ENCODE data around the gene MAPK12. TPM values are rescaled to one million over a fixed set of nuclear protein-coding genes. Genes with fewer than 3 reads are reported as not detected.

MAPK12 gene
- total and polyA plus RNA-seq, 10 of the 15 experiments (the other 5 are each of a cell fraction or from before 2014, with no cell fraction given) = 1.1 to 38.9 (median 16.3) TPM

GRCh38 chr22:50244420-50245213, 16.9 kb downstream of the MAPK12 start, which contains the start of gene TUBGCP6 (continued):
- TF ChIP-seq ATF2 (IDR thresholded peaks at IDR 0.05; ENCODE audit: low read length) (no peak), SIX5 (IDR thresholded peaks at IDR 0.05; ENCODE audit: low read depth, low read length, severe bottlenecking) (peak; percentile 69), HDAC2 (IDR thresholded peaks at IDR 0.05) (no peak), ETV6 (conservative IDR thresholded peaks at IDR 0.05 in 1 of 2, IDR thresholded peaks at IDR 0.05 in 1 of 2; ENCODE audit: borderline replicate concordance in 1 of 2, low read depth in 1 of 2) (no peak), SIN3A (IDR thresholded peaks at IDR 0.05; ENCODE audit: low read depth, low read length) (peak; percentile 91), ASH2L (IDR thresholded peaks at IDR 0.05; ENCODE audit: borderline replicate concordance, low read depth) (no peak), ATF7 (IDR thresholded peaks at IDR 0.05; ENCODE audit: low read depth) (no peak; the same call in 1 of the 2 replicates), ZNF622 (IDR thresholded peaks at IDR 0.05) (no peak), JUND (IDR thresholded peaks at IDR 0.05; ENCODE audit: low read depth, low read length) (no peak), SREBF1 (IDR thresholded peaks at IDR 0.05; ENCODE audit: low read length) (no peak), MTA2 (IDR thresholded peaks at IDR 0.05; ENCODE audit: low read depth) (no peak), YY1 (IDR thresholded peaks at IDR 0.05; ENCODE audit: low read depth, low read length) (no peak; the same call in 1 of the 2 replicates), NR2F1 (conservative IDR thresholded peaks at IDR 0.05) (peak; percentile 35; the same call in 1 of the 2 replicates), RBBP5 (conservative IDR thresholded peaks at IDR 0.05) (no peak), YBX1 (IDR thresholded peaks at IDR 0.05) (no peak), ZNF274 (IDR thresholded peaks at IDR 0.05; ENCODE audit: insufficient read depth, insufficient read length) (no peak), CHD4 (IDR thresholded peaks at IDR 0.05) (no peak), NFIC (IDR thresholded peaks at IDR 0.05; ENCODE audit: low read depth, low read length) (no peak), RELB (IDR thresholded peaks at IDR 0.05; ENCODE audit: low read depth) (peak; percentile 88), SMAD1 (IDR thresholded peaks at IDR 0.05; ENCODE audit: low read depth, partially characterized antibody) (no peak), TCF3 (IDR thresholded peaks at IDR 0.05; ENCODE audit: borderline replicate concordance, insufficient read depth, low read depth, low read length) (no peak)
- TF ChIP-seq, protein P1, sequence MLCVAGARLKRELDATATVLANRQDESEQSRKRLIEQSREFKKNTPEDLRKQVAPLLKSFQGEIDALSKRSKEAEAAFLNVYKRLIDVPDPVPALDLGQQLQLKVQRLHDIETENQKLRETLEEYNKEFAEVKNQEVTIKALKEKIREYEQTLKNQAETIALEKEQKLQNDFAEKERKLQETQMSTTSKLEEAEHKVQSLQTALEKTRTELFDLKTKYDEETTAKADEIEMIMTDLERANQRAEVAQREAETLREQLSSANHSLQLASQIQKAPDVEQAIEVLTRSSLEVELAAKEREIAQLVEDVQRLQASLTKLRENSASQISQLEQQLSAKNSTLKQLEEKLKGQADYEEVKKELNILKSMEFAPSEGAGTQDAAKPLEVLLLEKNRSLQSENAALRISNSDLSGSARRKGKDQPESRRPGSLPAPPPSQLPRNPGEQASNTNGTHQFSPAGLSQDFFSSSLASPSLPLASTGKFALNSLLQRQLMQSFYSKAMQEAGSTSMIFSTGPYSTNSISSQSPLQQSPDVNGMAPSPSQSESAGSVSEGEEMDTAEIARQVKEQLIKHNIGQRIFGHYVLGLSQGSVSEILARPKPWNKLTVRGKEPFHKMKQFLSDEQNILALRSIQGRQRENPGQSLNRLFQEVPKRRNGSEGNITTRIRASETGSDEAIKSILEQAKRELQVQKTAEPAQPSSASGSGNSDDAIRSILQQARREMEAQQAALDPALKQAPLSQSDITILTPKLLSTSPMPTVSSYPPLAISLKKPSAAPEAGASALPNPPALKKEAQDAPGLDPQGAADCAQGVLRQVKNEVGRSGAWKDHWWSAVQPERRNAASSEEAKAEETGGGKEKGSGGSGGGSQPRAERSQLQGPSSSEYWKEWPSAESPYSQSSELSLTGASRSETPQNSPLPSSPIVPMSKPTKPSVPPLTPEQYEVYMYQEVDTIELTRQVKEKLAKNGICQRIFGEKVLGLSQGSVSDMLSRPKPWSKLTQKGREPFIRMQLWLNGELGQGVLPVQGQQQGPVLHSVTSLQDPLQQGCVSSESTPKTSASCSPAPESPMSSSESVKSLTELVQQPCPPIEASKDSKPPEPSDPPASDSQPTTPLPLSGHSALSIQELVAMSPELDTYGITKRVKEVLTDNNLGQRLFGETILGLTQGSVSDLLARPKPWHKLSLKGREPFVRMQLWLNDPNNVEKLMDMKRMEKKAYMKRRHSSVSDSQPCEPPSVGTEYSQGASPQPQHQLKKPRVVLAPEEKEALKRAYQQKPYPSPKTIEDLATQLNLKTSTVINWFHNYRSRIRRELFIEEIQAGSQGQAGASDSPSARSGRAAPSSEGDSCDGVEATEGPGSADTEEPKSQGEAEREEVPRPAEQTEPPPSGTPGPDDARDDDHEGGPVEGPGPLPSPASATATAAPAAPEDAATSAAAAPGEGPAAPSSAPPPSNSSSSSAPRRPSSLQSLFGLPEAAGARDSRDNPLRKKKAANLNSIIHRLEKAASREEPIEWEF (IDR thresholded peaks at IDR 0.05; ENCODE audit: insufficient replicate concordance, low read depth, low read length) = no peak
- TF ChIP-seq, protein P2, sequence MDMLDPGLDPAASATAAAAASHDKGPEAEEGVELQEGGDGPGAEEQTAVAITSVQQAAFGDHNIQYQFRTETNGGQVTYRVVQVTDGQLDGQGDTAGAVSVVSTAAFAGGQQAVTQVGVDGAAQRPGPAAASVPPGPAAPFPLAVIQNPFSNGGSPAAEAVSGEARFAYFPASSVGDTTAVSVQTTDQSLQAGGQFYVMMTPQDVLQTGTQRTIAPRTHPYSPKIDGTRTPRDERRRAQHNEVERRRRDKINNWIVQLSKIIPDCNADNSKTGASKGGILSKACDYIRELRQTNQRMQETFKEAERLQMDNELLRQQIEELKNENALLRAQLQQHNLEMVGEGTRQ (IDR thresholded peaks at IDR 0.05; ENCODE audit: borderline replicate concordance, low read depth, low read length) = no peak
